Endothelial cell of umbilical vein (primary cell): ENCODE measurements around the gene TBX4. TPM values are rescaled to one million over a fixed set of nuclear protein-coding genes. Genes with fewer than 3 reads are reported as not detected.

Source experiments
- BruUV-seq: library from RNA; stranded (reverse); fragments of 400-500 nt; replicated peaks from 2 replicates; lab custom pipeline; 2021; lab: Mats Ljungman, UMichigan
- CTCF ChIA-PET: fragments of 300-600, 350-600 bp; sonication (Branson Sonifier 250); formaldehyde crosslinking; loops from one replicate; lab custom pipeline; 2021; ENCODE audit warnings: antibody characterized with exemption, inconsistent platforms; lab: Charles Lee
- POLR2A ChIA-PET: fragments of 300-600, 350-600 bp; sonication (Branson Sonifier 250); formaldehyde crosslinking; loops from one replicate; lab custom pipeline; 2021; ENCODE audit warnings: antibody characterized with exemption, inconsistent platforms; lab: Charles Lee
- DNase-seq: peaks from one replicate; pipeline ENCODE4 v3.0.0-alpha.2; 2011; ENCODE audit warnings: low read depth, low spot score
- FAIRE-seq: peaks from 2 replicates; lab custom pipeline; 2011; peaks lifted over from hg19 to GRCh38; lab: Jason Lieb, UNC
- H2AFZ ChIP-seq: 2 replicates; pipeline ENCODE4 v1.6.0; 2012; ENCODE audit warnings: low read depth, low read length, control low read depth, inconsistent platforms
- H3K27ac ChIP-seq: 2 replicates; pipeline ENCODE4 v1.5.1; 2011; ENCODE audit warnings: low read depth, mild to moderate bottlenecking, control low read depth, low read length, moderate library complexity; ENCODE audit not compliant: insufficient read depth
- H3K27me3 ChIP-seq, 2 experiments: 2 replicates each; pipeline versions ENCODE4 v1.6.0 to v1.6.1; 2011; ENCODE audit warnings: low read length in 2 of 2, mixed read lengths in 1 of 2; ENCODE audit not compliant: control insufficient read depth in 2 of 2, insufficient read depth in 2 of 2
- H3K36me3 ChIP-seq, 2 experiments: 2 replicates in 1 of 2; 3 replicates in 1 of 2; pipeline ENCODE4 v1.5.1; 2011; ENCODE audit warnings: low read length in 2 of 2, mild to moderate bottlenecking in 1 of 2, moderate library complexity in 1 of 2; ENCODE audit not compliant: control insufficient read depth in 2 of 2, insufficient read depth in 2 of 2; ENCODE audit errors: extremely low read depth in 1 of 2
- H3K4me1 ChIP-seq: 3 replicates; pipeline ENCODE4 v1.5.1; 2011; ENCODE audit warnings: mild to moderate bottlenecking, low read length; ENCODE audit not compliant: control insufficient read depth, insufficient read depth; ENCODE audit errors: extremely low read depth
- H3K4me2 ChIP-seq: 2 replicates; pipeline ENCODE4 v1.6.1; 2011; ENCODE audit warnings: low read length, control low read depth, mixed read lengths; ENCODE audit not compliant: insufficient read depth
- H3K4me3 ChIP-seq, 3 experiments: fragments of 200-600 bp in 1 of 3; sonication (generic), shearing (Covaris generic) in 1 of 3; replicated peaks in 1 of 3; 2 replicates each; pipeline ENCODE4 v1.5.1; 2011 to 2016; ENCODE audit warnings: control low read depth in 3 of 3, low read length in 3 of 3, mild to moderate bottlenecking in 2 of 3, inconsistent platforms in 1 of 3, low read depth in 1 of 3, moderate library complexity in 1 of 3; ENCODE audit not compliant: insufficient read depth in 1 of 3
- H3K79me2 ChIP-seq: 2 replicates; pipeline ENCODE4 v1.6.0; 2012; ENCODE audit warnings: low read length, inconsistent platforms; ENCODE audit not compliant: control insufficient read depth, insufficient read depth
- H3K9ac ChIP-seq: replicated peaks from 2 replicates; pipeline ENCODE3; 2011; ENCODE audit warnings: low read length, control low read depth; ENCODE audit not compliant: insufficient read depth; ENCODE audit errors: extremely low read depth
- H3K9me1 ChIP-seq: replicated peaks from 3 replicates; pipeline ENCODE4 v1.6.0; 2011; ENCODE audit warnings: mild to moderate bottlenecking, low read length; ENCODE audit not compliant: control insufficient read depth, insufficient read depth; ENCODE audit errors: extremely low read depth
- H3K9me3 ChIP-seq: replicated peaks from 2 replicates; pipeline ENCODE4 v1.5.1; 2012; ENCODE audit warnings: low read length, inconsistent platforms; ENCODE audit not compliant: control insufficient read depth, insufficient read depth
- H4K20me1 ChIP-seq: replicated peaks from 2 replicates; pipeline ENCODE3; 2011; ENCODE audit warnings: mild to moderate bottlenecking, low read length; ENCODE audit not compliant: control insufficient read depth, insufficient read depth; ENCODE audit errors: extremely low read depth
- EZH2 ChIP-seq: IDR thresholded peaks from 2 replicates; pipeline ENCODE4 v1.6.1; 2012; ENCODE audit warnings: borderline replicate concordance, low read depth, mild to moderate bottlenecking, moderate library complexity, low read length, inconsistent platforms; ENCODE audit not compliant: severe bottlenecking
- FOS ChIP-seq: IDR thresholded peaks from 2 replicates; pipeline ENCODE4 v1.6.1; 2011; ENCODE audit warnings: mild to moderate bottlenecking, low read length, moderate library complexity, borderline replicate concordance; ENCODE audit not compliant: insufficient read depth
- GATA2 ChIP-seq: IDR thresholded peaks from 2 replicates; pipeline ENCODE4 v1.7.0; 2011; ENCODE audit warnings: low read depth, mild to moderate bottlenecking, moderate library complexity, mixed read lengths, low read length; ENCODE audit not compliant: insufficient read length, insufficient read depth
- JUN ChIP-seq: IDR thresholded peaks from 2 replicates; pipeline ENCODE4 v1.6.1; 2011; ENCODE audit warnings: borderline replicate concordance, low read depth; ENCODE audit not compliant: insufficient read length, insufficient read depth
- MYC ChIP-seq: IDR thresholded peaks from one replicate; pipeline ENCODE4 v1.6.1; 2011; ENCODE audit warnings: mild to moderate bottlenecking, low read depth, low read length
- POLR2AphosphoS5 ChIP-seq: IDR thresholded peaks from 2 replicates; pipeline ENCODE4 v1.6.1; 2012; ENCODE audit warnings: low read depth, mild to moderate bottlenecking, control low read depth, low read length, moderate library complexity; ENCODE audit not compliant: insufficient read depth
- dilution Hi-C: fragments of 300-500 bp; cut with MboI; formaldehyde crosslinking; loops from one replicate; pipeline ENCODE4 v1.15.0; 2019; ENCODE audit warnings: low sequenced_read_pairs; ENCODE audit not compliant: extremely low pct_ligation_motif_present
- intact Hi-C: fragments of 100-400 bp; cut with micrococcal nuclease; formaldehyde crosslinking; loops from one replicate; pipeline ENCODE4 v1.10.0; 2022
- polyA plus RNA-seq, 4 experiments: library from polyadenylated mRNA; depleted of rRNA in 3 of 4; stranded (reverse) in 3 of 4; unstranded in 1 of 4; fragments of >200 nt; gene quantifications; 2 replicates each; pipeline versions ENCODE4 v1.2.1 to v1.2.3, GENCODE V29; 2011 to 2012; ENCODE audit warnings: missing spikeins in 1 of 4
- total RNA-seq: library from RNA; stranded (reverse); gene quantifications from 2 replicates; pipeline ENCODE4 v1.2.3, GENCODE V29; 2021
- TF ChIP-seq, protein P1 (sequence below): IDR thresholded peaks from 2 replicates; pipeline ENCODE4 v1.6.1; 2011; ENCODE audit not compliant: insufficient read depth, insufficient read length
- TF ChIP-seq, protein P2 (sequence below), 2 donors: IDR thresholded peaks; 1 replicate in 1 of 2; 2 replicates in 1 of 2; pipeline ENCODE4 v1.5.1; 2011; ENCODE audit warnings: low read length in 2 of 2, mild to moderate bottlenecking in 2 of 2, moderate library complexity in 2 of 2, control low read depth in 1 of 2, inconsistent platforms in 1 of 2, low read depth in 1 of 2; ENCODE audit not compliant: insufficient read depth in 1 of 2; ENCODE audit errors: extremely low read depth in 1 of 2

Gene TBX4
- total and polyA plus RNA-seq, 2 donors (not counting 3 experiments of a cell fraction or from before 2014, with no cell fraction given) = not detected

DNA sequence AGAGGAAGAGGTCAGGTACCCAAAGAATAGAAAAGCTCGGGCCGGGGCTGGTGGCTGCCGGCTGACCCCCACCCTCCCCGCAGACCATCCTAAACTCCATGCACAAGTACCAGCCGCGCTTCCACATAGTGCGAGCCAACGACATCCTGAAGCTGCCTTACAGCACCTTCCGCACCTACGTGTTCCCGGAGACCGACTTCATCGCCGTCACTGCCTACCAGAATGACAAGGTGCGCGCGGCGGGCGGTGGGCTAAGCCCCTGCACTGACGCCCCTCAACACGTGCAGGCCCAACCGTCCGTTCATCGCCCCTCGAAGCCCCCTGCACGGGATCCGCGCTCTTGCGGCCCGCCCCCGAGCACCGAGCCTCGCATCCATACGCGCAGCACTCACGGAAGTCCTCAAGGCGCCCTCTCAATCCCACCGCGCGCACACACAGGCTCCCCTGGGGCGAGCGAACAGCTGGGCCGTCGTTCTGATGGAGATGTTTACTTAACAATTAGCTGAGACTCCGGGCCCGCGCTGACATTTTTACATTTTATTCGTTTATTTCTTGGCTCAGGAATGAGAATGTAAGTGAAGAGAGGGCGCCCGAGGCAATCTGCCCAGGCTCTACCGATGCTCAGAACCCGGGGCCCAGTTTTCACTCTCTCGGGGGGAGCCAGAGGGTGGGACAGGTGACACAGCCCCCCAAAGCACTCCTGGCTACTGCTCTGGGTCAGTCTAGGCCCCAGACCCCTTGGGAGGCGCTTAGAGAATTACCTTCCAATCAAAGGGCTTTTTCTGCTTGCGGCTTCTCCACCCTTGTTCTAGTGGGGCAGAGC is 49.0 kb upstream of the TBX4 start:
- Histone ChIP-seq H2AFZ (no peak overlapping the region), H3K79me2 (no peaks in the 10 kb centered on the region), H3K27me3 (peaks cover 80 to 88% of the 10 kb centered on the region in 2 experiments), H3K4me2 (no peak overlapping the region), H3K9me1 (no peaks in the 10 kb centered on the region), H3K27ac (no peak overlapping the region), H3K4me3 (no peak overlapping the region), H3K9ac (no peak overlapping the region), H3K36me3 (no peaks in the 10 kb centered on the region), H3K9me3 (no peaks in the 10 kb centered on the region), H4K20me1 (no peaks in the 10 kb centered on the region), H3K4me1 (no peaks in the 10 kb centered on the region)
- TF ChIP-seq MYC (no peak), EZH2 (peak; percentile 93), GATA2 (no peak), JUN (no peak), POLR2AphosphoS5 (no peak), FOS (no peak)
- TF ChIP-seq, protein P1, sequence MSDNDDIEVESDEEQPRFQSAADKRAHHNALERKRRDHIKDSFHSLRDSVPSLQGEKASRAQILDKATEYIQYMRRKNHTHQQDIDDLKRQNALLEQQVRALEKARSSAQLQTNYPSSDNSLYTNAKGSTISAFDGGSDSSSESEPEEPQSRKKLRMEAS = no peak
- TF ChIP-seq, protein P2, sequence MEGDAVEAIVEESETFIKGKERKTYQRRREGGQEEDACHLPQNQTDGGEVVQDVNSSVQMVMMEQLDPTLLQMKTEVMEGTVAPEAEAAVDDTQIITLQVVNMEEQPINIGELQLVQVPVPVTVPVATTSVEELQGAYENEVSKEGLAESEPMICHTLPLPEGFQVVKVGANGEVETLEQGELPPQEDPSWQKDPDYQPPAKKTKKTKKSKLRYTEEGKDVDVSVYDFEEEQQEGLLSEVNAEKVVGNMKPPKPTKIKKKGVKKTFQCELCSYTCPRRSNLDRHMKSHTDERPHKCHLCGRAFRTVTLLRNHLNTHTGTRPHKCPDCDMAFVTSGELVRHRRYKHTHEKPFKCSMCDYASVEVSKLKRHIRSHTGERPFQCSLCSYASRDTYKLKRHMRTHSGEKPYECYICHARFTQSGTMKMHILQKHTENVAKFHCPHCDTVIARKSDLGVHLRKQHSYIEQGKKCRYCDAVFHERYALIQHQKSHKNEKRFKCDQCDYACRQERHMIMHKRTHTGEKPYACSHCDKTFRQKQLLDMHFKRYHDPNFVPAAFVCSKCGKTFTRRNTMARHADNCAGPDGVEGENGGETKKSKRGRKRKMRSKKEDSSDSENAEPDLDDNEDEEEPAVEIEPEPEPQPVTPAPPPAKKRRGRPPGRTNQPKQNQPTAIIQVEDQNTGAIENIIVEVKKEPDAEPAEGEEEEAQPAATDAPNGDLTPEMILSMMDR (IDR thresholded peaks at IDR 0.05; ENCODE audit: extremely low read depth in 1 of 2, insufficient read depth in 1 of 2, low read depth in 1 of 2, low read length in 2 of 2) = no peak
- dilution Hi-C loops (no loop called here), intact Hi-C loops (no loop called here)
- BruUV-seq = no TSS peak
- ChIA-PET POLR2A (no interaction called here), CTCF (no interaction called here)
- FAIRE-seq (no peak), DNase-seq (no peak)
